Activated naive CD4-positive, alpha-beta T cell treated with Interleukin-2 at 50 U/mL for 16 hours (primary cell): ENCODE measurements around the gene IL36G.

Experiments
- DNase-seq: peaks from one replicate; pipeline ENCODE4 v3.0.0-alpha.2; 2020

Gene IL36G

GRCh38 chr2:112973156-112973555 is 4.7 kb upstream of the IL36G start:
- DNase-seq = no peak

- no peak for DNase-seq
Observed at GRCh38 chr2:112979731-112980130, 1.9 kb downstream of the IL36G start.

- no peak for DNase-seq
Observed at GRCh38 chr2:112980537-112980936, 2.7 kb downstream of the IL36G start.

- DNase-seq = peak; percentile 8
Observed at GRCh38 chr2:112985090-112985489, 7.3 kb downstream of the IL36G start.

- DNase-seq = no peak
Observed at GRCh38 chr2:112989611-112990010, 11.8 kb downstream of the IL36G start.

GRCh38 chr2:112993831-112994230 is 16.0 kb downstream of the IL36G start:
- no peak for DNase-seq

GRCh38 chr2:112994648-112995047 is 16.8 kb downstream of the IL36G start:
- no peak for DNase-seq

GRCh38 chr2:112995346-112995920 is 17.6 kb downstream of the IL36G start:
- DNase-seq = peak; percentile 11

GRCh38 chr2:112996635-112997034 is 18.8 kb downstream of the IL36G start:
- DNase-seq = peak; percentile 57

GRCh38 chr2:112997151-112997550 is 19.3 kb downstream of the IL36G start:
- no peak for DNase-seq

GRCh38 chr2:113000436-113000835 is 22.6 kb downstream of the IL36G start:
- no peak for DNase-seq

- no peak for DNase-seq
Observed at GRCh38 chr2:113002677-113003076, 24.9 kb downstream of the IL36G start.

GRCh38 chr2:113005030-113005509 is 27.3 kb downstream of the IL36G start, which contains the start of gene IL36A:
Gene IL36A (plus strand): TSS chr2:113005459. CDS start chr2:113005872, 413 bp downstream.
- no peak for DNase-seq

GRCh38 chr2:113007250-113007649 is 29.4 kb downstream of the IL36G start:
- DNase-seq = no peak

- no peak for DNase-seq
Observed at GRCh38 chr2:113009622-113010021, 31.8 kb downstream of the IL36G start.

- DNase-seq = no peak
Observed at GRCh38 chr2:113010088-113010487, 32.3 kb downstream of the IL36G start.

GRCh38 chr2:113011108-113011507 is 33.3 kb downstream of the IL36G start:
- DNase-seq = no peak

GRCh38 chr2:113012436-113013335 is 34.9 kb downstream of the IL36G start:
- DNase-seq = no peak

- no peak for DNase-seq
Observed at GRCh38 chr2:113013336-113013661, 35.5 kb downstream of the IL36G start.

GRCh38 chr2:113014067-113014466 is 36.3 kb downstream of the IL36G start:
- no peak for DNase-seq

GRCh38 chr2:113015042-113015441 is 37.2 kb downstream of the IL36G start:
- no peak for DNase-seq

- no peak for DNase-seq
Observed at GRCh38 chr2:113015655-113016054, 37.8 kb downstream of the IL36G start.

GRCh38 chr2:113018509-113018908 is 40.7 kb downstream of the IL36G start:
- DNase-seq = no peak

GRCh38 chr2:113021312-113021711 is 43.5 kb downstream of the IL36G start:
- no peak for DNase-seq
